ENCODE results near the gene CYP2W1. TPM values are rescaled to one million over a fixed set of nuclear protein-coding genes. Genes with fewer than 3 reads are reported as not detected.

Gene CYP2W1
- total RNA-seq, 1 donor from 2014 or later, result not detected

DNA sequence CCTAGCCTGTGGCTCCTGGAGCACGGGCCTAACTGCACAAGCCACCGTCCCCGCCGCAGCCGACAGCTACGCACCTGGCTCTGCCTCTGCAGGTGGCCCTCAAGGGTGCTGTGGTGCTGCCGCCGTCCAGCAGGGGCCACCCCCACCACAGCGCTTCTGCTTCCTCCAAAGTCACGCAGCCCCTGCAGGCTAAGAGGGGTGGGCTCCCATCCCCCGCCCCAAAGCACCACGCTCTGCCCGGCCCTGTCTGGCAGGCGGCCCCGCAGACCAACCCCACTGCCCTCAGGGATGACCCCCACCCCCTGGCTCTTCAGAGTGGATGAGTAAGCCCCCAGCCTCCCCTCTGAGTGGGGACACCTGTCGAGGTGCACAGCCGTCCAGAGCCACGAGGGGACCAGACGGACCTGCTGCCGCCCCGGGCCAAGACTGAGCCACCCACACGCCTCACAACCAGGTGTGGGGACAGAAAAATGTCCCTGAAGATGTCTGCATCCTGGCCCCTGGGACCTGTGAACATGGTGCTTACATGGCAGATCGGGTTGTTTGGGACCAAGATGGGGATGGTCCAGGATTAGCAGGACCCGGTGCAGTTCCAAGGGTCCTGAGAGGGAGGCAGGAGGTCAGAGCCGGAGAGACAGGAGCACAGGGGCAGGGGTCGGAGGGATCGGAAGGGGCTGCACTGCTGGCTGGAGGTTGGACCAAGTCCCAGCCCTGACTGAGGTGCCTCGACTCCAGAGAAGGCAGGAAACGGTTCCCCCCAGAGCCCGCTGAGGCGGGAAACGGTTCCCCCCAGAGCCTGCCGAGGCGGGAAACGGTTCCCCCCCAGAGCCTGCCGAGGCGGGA lies 19.5 kb upstream of the CYP2W1 start:
- DNase-seq (ENCODE audit: extremely low read depth, low read depth, low spot score), result no peak

DNA sequence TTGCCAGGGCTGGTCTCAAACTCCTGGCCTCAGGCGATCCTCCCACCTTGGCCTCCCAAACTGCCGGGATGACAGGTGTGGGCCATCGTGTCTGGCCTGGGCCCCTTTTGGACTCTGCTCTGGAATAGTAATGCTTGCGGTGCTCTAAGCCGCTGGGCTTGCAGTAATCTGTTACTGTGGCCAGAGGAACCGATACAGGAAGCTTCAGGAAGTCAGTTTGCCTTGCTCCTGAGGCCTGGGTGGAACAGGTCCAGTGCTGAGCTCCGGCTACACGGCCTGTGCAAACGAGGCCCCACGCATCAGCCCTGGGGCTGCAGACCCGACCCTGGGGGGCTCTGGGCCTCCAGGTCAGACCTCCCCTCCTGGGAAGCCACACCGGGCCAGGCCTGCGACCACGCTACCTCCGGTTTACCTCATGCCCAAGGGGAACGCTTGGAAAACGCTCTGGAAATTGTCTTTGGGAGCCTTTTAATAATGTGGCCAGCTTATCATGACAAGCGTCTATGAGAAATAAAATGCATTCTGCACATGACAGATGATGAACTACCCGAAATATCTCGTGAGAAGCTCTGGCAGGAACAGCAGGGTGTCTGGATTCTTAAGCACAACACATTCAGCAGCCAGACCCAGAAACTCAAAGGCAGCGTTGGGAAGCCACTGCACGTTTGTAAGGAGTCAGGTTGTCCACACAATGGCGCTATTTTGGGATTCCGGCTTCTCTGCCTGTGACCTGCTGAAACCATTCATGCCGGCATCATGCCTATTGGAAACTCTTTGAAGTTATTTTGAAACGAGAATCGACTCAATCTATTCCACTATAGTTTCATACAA lies 18.4 kb upstream of the CYP2W1 start:
- DNase-seq (ENCODE audit: extremely low read depth, low read depth, low spot score), result no peak

DNA sequence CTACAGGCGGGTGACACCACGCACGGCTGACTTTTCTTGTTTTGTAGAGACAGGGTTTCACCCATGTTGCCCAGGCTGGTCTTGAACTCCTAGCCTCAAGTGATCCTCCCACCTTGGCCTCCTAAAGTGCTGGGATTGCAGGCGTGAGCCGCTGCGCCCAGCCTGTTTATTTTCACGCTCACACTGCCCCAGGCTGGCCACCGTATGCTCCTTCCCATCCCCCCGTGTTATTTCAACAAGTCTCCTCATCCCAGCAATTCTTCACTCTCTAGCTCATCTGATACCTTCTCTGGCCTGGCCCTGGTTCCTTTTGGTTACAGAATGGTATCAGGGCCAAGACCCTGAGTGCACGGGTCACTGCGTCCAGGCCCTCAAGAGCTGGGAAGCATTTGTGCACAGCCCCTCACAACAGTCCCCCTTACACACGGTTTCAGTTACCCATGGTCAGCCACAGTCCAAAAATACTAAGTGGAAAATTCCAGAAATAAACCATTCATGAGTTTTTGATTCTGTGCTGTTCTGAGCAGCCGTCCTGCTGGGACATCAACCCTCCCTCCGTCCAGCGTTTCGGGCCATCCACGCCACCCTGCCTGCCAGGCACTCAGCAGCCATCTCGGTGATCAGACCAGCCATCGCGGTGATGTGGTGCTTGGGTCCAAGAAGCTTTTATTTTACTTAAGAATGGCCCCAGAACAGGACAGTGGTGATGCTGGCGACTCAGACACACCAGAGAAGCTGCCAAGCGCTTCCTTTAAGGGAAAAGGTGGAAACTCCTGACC lies 16.5 kb upstream of the CYP2W1 start:
- DNase-seq (ENCODE audit: extremely low read depth, low read depth, low spot score), result no peak

DNA sequence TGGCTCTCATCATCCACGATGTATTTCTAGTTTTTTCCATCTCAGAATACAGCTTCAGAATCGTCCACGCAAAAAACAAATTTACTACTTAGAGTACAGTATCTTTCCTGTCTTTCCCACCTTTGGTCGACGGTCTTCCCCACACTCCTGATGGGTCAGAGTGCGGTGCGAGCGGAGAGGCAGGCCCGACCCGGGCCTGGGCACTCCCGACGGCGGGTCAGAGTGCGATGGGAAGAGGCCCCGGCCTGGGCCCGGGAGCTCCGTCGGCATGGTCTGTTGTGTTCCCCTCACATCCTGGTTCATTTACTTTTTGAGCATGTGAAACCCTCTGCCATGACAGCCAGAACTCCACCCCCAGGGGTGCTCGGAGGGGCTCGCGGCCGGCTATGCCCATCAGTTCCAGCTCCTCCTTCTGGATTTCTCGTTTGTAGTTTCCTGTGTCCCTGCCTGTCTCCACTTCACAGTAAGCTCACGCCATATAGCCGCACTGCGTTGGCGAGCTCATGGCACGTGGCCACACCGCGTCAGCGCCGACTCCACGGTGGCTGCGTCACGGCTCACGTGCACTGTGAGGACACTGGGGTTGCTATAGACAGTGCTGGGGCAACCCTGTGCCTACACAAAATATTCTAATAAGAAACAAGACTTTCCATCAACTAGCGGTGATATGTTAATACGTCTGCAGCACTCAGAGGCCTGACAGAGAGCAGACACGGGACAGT lies 15.5 kb upstream of the CYP2W1 start:
- no peak for DNase-seq (ENCODE audit: extremely low read depth, low read depth, low spot score)

DNA sequence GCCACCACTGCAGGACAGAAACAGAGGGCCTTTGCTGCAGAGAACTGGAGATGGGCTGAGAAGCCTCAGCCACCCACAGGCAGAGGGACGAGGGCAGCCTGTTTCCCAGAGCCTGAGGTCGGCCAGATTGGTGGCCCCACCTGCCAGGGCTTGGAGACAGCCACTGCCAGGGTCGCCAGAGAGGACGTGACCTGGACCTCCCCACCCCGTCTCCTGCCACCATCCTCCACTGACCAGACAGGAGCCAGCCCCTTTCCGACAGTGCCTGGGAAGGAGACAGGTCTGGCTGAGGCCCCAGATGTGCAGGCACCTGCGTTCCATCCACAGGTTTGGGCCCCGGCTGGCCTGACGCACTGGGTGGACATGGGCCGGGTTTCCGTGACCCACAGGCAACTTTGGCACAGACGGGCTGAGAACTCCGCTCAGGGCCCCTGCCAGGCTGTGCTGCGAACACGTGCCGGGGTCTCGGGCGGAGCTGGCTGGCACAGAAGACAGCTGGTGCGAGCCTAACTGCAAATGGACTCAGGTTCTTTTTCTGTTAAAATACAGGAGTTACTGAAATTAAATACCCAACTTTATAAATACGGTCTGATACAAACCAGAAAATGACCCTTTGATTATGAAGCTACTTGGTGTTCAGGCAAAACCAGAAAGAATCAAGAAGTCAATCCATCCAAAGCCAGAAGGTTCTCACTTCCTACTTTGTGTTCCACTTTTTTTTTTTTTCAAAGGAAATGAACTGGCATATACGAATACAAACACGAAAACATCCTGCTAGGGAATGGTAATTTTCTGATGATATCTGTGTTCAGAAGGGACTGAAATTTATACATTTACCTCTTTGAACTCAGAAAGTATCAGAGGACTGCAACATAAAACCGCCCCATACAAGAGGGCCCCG lies 14.5 kb upstream of the CYP2W1 start:
- DNase-seq (ENCODE audit: extremely low read depth, low read depth, low spot score), result no peak

DNA sequence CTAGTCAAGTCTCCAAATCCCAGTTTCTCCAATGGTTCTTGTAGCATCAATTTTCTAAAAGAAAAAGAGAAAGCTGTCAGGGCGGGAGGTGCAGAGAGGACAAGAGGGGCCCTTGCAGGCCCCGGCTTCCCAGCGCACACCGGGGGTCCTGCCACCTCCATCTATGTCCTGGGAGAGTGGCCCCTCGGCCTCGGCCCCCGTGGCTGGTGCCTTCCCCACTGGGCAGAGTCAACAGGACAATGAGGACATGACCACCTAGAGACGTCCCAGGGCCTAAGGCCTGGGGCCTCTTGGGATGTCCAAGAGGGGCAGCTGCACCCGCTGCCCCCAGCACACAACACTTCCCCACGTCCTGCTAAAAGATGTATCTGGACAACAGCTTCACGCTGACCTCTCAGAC lies 13.6 kb upstream of the CYP2W1 start:
- no peak for DNase-seq (ENCODE audit: extremely low read depth, low read depth, low spot score)

DNA sequence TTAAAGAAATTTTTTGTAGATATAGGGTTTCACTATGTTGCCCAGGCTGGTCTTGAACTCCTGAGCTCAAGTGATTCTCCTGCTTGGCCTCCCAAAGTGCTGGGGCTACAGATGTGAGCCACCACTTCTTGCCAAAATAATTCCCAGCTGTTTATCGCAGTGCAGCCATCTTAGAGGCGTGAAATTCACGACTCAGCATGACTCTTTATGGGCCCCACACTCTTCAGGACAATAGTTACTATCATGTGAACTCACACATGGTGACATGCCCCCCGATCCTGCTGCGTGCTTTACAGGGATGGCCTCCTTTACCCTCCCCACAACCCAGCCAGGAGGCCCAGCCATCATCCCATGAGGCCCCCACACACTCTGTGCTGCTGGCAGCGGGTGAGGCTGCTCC lies 12.2 kb upstream of the CYP2W1 start:
- no peak for DNase-seq (ENCODE audit: extremely low read depth, low read depth, low spot score)

DNA sequence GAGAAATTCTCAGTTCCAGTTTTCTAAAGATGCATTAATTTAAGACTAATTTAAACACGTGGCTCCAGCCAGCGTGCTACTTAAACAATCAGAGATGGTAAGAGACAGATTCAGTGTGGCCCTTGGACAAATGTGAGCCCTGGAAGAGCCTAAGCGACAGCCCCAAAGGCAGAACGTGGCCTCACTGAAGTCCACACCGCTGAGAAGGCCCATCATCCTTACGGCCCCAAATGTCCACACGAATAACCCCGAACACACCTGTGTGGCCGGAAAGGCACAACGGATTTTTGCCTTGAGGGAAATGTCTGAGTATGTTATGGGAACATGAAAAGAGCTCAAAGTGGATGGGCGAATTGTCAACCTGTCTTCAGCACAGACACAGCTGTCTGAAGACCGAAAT lies 10.9 kb upstream of the CYP2W1 start:
- DNase-seq (ENCODE audit: extremely low read depth, low read depth, low spot score), result no peak

DNA sequence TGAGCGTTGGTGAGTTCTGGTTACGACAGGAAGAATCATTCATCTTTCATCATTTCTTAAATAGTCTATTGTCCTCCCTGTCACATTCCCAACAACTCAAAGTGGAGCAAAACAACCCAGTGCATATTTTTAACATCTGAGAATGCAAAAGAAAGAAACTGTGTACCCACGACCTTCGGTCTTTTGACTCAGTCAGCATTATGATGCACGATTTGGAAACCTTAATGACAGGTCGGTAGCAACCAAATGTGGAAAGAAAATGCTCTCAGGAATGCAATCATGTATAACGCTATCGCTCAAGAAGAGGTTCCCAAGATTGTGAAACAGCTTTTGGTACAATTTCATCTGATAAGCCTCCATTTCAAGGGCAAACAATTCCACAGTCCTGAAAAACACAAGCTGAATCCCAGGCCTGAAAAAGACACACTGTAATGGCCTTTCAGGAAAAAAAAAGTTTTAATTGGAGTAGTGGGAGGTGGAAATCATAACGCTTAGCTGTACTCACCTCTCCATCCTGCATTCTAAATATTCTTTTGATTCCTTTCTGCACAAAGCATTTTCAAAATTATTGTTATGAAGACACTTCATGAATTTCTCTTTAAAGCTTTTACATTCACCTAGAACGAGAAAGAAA lies 10.2 kb upstream of the CYP2W1 start:
- DNase-seq (ENCODE audit: extremely low read depth, low read depth, low spot score), result no peak

DNA sequence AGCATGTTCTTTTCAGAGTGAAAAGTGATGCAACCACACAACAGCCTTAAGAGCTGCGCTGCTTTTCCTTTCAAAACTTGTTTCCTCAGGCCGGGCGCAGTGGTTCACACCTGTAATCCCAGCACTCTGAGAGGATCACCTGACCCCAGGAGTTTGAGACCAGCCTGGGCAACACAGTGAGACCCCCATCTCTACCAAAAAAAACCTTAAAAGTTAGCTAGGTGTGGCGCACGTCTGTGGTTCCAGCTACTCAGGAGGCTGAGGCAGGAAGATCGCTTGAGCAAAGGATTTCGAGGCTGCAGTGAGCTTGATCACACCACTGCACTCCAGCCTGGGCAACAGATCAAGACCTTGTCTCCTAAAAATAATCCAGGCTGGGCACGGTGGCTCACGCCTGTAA lies 9.7 kb upstream of the CYP2W1 start:
- DNase-seq (ENCODE audit: extremely low read depth, low read depth, low spot score), result no peak

DNA sequence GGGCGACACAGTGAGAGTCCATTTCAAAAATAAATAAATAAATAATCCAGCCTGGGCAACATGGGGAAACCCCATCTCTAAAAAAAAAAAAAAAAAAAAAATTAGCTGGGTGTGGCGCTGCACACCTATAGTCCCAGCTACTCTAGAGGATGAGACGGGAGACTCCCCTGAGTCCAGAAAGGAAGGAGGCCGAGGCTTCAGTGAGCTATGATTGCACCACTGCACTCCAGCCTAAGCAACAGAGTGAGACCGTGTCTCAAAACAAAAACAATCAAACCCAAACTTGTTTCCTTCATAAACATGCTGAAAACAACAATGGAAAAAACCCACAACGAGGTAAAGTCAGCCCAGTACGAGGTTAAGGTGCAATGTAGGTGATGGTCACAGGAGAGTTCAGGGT lies 8.8 kb upstream of the CYP2W1 start:
- no peak for DNase-seq (ENCODE audit: extremely low read depth, low read depth, low spot score)

DNA sequence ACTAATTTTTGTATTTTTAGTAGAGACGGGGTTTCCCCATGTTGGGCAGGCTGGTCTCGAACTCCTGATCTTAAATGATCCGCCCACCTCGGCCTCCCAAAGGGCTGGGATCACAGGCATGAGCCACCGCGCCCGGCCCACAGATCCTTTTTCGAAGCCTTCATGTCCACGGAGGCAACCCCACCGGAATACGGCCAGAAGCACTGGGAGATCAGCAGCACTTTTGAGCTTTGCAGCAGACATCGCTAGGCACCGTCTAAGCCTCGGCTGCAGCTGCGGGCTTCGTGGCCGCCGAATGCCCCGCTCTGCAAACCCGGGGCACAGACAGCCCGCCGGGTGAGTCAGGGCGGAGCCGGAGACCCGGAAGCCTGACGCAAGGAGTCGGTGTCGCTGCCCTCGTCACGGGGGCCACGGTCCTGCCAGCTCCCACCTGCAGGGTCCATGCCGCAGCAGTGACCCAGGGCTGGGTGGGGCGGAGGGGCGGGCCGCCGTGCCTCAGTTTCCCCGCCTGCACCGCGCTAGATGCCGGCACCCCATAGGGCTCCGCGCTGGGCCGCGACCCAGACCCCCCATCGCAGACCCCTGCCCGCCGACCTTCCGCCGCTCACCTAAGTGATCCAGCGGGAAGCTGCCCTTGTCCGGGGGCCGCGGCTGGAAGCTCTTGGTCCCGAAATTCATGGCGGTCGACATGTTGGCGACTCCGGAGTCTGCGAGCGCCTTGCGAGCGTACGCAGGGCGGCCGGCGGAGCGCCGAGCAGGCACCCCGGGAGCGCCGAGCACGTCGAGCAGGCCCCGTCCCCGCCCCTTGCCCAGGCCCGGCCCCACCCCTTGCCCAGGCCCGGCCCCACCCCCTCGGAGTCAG lies 7.9 kb upstream of the CYP2W1 start, which contains the start of gene COX19:
Gene COX19, minus strand, starts transcription at position 730 of the 862 bp plus-strand sequence. Its CDS starts 40 bp downstream, at position 690.
- DNase-seq (ENCODE audit: extremely low read depth, low read depth, low spot score), result no peak

DNA sequence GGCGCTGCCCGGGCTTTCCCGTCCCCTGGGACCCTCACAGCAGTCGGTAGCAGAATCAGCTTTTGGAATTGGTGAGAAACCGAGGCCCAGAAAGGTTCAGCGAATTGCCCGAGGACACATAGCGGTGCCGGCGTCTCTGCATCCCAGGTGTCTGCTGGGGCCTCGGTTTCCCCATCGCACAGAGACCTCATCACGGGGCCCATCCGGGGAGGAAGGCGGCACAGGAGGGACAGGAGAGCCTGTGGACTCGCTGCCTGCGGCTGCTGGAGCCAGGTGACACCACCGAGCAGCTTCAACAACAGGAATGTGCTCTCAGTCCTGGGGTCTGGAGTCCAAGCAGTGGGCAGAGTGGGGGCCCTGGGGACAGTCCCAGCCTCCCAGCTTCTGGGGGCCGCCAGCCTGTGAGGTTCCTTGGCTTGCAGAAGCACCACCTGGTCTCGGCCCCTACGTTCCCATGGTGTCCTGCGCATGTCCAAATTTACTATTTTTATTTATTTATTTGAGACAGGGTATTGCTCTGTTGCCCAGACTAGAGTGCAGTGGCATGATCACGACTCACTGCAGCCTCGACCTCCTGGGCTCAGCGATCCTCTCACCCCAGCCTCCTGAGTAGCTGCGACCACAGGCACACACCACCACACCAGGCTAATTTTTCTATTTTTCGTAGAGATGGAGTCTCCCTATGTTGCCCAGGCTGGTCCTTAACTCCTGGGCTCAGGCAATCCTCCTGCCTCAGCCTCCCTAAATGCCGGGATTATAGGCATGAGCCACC lies 7.1 kb upstream of the CYP2W1 start:
- DNase-seq (ENCODE audit: extremely low read depth, low read depth, low spot score), result no peak

DNA sequence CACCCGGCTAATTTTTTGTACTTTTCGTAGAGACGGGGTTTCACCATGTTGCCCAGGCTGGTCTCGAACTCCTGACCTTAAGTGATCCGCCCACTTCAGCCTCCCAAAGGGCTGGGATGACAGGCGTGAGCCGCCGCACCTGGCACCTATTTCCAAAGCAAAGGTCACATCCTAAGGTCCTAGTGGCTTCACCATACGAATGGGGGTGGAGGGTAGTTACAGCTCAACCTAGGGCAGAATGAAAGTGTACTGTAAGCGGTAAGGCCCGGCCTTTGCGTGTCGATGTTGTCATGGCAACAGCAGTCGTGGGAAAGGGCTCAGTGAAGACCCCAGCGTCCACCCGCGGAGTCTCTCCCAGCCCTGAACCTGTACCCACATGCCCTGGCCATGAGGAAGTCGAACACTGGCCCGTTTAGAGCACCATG lies 6.1 kb upstream of the CYP2W1 start:
- no peak for DNase-seq (ENCODE audit: extremely low read depth, low read depth, low spot score)

DNA sequence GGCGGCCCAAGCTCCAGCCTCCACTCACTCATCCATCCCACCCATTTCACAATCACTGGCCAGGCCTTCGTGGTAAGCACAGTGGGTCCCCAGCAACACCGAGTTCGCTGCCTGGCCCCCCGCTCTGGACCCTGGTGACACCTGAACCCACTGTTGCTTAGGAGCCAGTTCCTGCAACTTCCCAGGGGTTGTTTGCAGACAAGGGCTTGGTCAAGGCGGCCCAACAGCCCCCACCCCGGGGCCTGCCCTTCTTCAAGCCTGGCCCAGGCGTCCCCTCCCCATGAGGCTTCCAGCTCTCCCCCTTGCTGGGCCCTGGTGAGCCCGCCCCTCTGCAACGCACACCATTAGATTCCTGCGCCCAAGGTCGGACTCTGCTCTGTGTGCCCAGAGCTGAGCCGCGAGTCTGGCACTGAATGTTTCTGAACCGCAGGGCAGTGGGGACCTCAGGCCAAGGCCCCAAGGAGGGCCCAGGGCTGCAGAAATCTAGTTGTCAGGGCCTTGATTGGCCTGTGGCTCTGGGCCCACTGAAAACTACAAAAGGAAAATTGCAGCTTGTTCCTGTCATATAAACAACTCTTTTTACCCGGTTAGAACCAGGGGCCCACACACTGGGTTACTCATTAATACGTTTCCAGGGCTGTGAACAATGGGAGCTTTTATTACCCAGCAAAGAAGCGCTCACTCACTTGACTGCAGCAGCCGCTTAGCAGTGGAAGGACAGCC lies 5.5 kb upstream of the CYP2W1 start:
- no peak for DNase-seq (ENCODE audit: extremely low read depth, low read depth, low spot score)

DNA sequence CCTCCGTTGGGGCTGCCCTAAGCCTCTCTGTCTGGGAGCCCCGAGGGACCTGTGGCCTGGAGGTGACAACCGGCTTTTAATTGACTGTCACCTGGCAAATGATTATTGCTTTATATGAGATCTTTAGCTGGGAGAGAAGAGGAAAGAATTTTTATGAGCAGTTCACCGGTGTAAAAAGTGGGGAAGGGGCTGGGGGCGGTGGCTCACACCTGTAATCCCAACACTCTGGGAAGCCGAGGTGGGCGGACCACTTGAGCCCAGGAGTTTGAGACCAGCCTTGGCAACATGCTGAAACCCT lies 5.0 kb upstream of the CYP2W1 start:
- no peak for DNase-seq (ENCODE audit: extremely low read depth, low read depth, low spot score)

Measured in glomerular endothelial cell (primary cell).